HFFc6 (cell line): ENCODE data around the gene PRODH. TPM values are rescaled to one million over a fixed set of nuclear protein-coding genes. Genes with fewer than 3 reads are reported as not detected.
"Not testable (repeated sequence)": the region's sequence is repeated elsewhere in the genome, so short reads cannot be mapped to it uniquely, and the experiment has no call there.

Experiments used
- DNase-seq: peaks from one replicate; pipeline ENCODE4 v3.0.0-alpha.2; 2018
- H3K27ac Mint-ChIP-seq: 2 replicates; pipeline ENCODE4 v1.8.0; 2020; ENCODE audit warnings: mild to moderate bottlenecking, mixed read lengths
- H3K27me3 Mint-ChIP-seq: 2 replicates; pipeline ENCODE4 v1.8.0; 2021; ENCODE audit warnings: mild to moderate bottlenecking, moderate library complexity, mixed read lengths; ENCODE audit not compliant: insufficient read depth
- H3K36me3 Mint-ChIP-seq: 2 replicates; pipeline ENCODE4 v1.8.0; 2021; ENCODE audit warnings: low read depth, mixed read lengths
- H3K4me1 Mint-ChIP-seq: 2 replicates; pipeline ENCODE4 v1.8.0; 2020; ENCODE audit warnings: low read depth, mixed read lengths
- H3K4me3 Mint-ChIP-seq: 2 replicates; pipeline ENCODE4 v1.8.0; 2020; ENCODE audit warnings: mild to moderate bottlenecking, moderate library complexity, mixed read lengths
- H3K9me3 Mint-ChIP-seq: 2 replicates; pipeline ENCODE4 v1.8.0; 2020; ENCODE audit warnings: mild to moderate bottlenecking, mixed read lengths
- total RNA-seq, 6 experiments: library from RNA; stranded (reverse); fragmentation: NEBNext Ultra II Directional; extraction: Animal tissue kit (Norgen Biotek cat#: 25700); gene quantifications; 2 replicates in 1 of 6; 3 replicates in 5 of 6; pipeline ENCODE4 v1.2.3, GENCODE V29; 2021
- TF ChIP-seq, protein P1 (sequence below): fragments of 200-600 bp; sonication (generic); IDR thresholded peaks from 2 replicates; pipeline ENCODE4 v1.5.0; 2021; ENCODE audit warnings: antibody characterized with exemption, mild to moderate bottlenecking

Gene PRODH
- total RNA-seq, 6 experiments from 2014 or later, result not detected

DNA sequence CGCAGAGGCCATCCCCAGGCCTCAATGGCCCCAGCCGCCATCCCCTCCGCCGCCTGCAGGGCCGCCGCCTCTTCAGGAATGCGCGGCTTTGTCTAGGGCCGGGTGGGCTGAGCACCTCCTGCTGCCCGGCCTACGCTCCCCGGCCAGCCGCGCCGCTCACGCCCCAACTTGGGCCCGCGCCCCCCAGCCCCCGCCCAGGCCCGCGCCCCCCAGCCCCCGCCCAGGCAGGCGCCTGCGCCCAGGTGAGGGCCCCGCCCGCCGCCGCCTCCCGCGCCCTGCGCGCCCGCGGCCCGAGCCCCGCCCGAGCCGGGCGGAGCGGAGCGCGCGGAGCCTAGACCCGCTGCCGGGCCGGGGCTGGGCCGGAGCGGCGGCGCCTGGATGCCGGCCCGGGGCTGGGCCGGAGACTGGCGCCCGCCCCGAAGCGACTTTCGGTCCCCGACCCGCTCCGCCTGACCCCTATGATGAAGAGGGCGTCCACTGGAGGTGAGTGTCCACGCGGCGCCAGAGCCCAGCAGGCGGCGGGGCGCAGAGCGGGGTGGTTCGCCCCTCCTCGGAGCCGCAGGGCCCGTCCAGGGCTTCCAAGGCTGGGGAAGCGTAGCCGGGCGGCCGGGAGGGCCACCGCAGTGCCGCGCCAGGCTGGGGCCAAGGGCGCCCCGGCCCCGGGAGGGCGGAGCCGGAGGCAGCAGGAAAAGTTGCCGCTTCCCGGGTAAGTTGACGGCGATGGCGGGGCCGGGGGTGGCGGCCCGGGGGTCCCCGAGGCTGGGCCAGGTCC lies 34.3 kb upstream of the PRODH start:
- no peak overlapping the region for H3K27ac Mint-ChIP-seq
- H3K9me3 Mint-ChIP-seq, result no peaks in the 10 kb centered on the region
- H3K36me3 Mint-ChIP-seq, result no peaks in the 10 kb centered on the region
- H3K27me3 Mint-ChIP-seq, result peaks cover 15% of the 10 kb centered on the region
- TF ChIP-seq, protein P1, sequence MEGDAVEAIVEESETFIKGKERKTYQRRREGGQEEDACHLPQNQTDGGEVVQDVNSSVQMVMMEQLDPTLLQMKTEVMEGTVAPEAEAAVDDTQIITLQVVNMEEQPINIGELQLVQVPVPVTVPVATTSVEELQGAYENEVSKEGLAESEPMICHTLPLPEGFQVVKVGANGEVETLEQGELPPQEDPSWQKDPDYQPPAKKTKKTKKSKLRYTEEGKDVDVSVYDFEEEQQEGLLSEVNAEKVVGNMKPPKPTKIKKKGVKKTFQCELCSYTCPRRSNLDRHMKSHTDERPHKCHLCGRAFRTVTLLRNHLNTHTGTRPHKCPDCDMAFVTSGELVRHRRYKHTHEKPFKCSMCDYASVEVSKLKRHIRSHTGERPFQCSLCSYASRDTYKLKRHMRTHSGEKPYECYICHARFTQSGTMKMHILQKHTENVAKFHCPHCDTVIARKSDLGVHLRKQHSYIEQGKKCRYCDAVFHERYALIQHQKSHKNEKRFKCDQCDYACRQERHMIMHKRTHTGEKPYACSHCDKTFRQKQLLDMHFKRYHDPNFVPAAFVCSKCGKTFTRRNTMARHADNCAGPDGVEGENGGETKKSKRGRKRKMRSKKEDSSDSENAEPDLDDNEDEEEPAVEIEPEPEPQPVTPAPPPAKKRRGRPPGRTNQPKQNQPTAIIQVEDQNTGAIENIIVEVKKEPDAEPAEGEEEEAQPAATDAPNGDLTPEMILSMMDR, result no peak
- no peaks in the 10 kb centered on the region for H3K4me1 Mint-ChIP-seq
- no peak overlapping the region for H3K4me3 Mint-ChIP-seq
- no peak for DNase-seq

DNA sequence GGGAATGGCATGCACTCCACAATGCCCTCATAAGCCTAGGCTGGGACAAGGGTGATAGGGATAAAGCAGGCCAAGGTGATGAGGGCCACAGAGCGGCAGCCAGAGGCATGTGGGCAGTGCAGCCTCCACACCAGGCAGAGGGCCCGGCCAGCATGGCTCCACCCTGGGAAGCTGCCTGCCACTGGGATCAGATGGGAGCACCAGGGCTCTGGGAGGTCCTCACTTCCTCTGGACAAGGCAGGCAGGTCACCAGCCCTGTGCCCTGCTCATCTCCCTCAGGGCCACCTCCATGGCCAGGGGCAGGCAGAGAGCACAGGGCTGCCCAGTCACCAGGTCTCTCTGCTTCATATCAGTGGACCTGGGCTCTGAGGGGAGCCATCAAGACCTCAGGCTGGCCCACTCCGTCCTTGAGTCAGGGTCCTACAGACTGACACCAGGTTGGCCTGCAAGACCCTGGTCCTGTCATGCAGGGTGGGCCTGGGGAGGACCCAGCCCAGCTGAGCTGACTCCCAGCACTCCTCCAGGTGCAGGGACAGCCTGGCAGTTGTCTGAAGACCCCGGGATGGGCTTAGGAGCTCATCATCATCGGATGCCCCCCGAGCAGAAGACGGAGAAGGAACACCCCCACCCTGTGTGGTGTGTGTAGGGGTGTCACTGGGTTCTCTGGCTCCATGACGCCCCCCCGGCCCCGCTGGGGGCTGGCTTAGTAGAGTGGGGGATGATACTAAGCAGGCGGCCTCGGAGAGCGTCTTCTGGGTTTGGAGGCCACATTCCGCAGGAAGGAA lies 33.3 kb upstream of the PRODH start:
- not testable (repeated sequence) for H3K27me3 Mint-ChIP-seq, H3K4me1 Mint-ChIP-seq, H3K27ac Mint-ChIP-seq, H3K4me3 Mint-ChIP-seq, H3K36me3 Mint-ChIP-seq, H3K9me3 Mint-ChIP-seq, DNase-seq

DNA sequence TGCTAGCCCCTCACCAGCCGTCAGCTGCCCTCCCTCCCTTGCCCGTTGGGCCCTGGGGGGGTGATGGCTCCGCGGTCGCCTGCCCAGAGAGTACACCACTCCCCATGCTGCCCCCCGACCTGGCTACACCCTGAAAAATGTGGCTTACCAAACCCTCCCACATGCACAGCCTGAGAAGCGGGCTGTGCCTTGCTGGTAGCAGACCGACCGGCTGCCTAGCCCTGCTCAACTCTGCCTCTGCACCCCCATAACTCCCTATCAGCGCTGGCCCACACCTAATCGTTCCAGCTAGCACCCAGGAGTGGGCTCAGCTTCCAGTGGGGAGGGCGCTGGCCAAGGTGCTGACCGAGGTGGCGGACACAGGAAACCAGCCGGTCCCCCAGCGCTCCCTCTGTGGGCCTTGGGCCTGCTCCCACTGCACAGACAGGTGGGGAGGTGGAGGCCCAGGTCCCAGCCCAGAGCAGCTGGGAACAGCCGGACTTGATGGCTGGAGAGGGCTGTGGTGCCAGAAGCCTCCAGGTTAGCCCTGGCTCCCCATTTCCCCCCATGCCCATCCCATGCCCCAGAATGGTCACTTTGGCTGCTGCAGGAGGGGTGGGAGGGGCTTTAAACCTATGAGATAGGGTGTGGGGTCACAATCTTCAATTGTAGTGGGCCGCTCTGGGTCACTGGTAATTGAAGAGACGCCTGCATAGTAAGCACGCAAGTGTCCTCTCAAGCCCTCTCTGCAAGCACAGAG lies 32.1 kb upstream of the PRODH start:
- H3K36me3 Mint-ChIP-seq, result no peaks in the 10 kb centered on the region
- H3K4me1 Mint-ChIP-seq, result no peaks in the 10 kb centered on the region
- DNase-seq, result peak; percentile 16
- no peak overlapping the region for H3K4me3 Mint-ChIP-seq
- TF ChIP-seq, protein P1, result no peak
- peaks cover 5% of the 10 kb centered on the region for H3K27me3 Mint-ChIP-seq
- H3K9me3 Mint-ChIP-seq, result no peaks in the 10 kb centered on the region
- no peak overlapping the region for H3K27ac Mint-ChIP-seq

DNA sequence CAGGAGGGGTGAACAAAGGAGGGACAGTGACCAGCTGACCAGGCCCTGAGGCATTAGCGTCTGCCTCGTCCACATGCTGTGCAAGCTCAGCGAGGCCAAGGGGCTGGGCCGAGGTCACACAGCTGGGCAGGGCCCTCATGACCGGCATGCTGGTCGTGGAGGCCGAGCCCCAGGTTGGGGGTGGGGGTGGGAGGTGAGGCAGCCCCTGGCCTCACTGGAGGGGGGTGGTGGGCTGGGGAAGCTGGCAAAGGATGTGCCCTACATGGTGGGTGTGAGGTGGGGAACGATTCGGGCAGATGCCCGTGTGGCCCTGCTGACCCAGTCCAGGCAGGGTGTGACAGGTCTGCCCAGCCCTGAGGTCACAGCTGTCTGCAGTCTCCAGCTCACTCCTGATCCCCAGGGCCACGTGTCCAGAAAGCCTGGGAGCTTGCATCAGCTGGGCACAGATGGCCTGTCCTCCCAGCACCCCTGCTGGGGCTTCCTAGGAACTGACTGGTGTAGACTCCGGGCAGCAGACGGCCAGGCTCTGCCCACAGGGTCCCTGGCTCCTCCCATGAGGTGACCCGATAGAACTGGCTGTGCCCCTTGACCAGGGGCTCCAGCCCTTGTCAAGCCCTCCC lies 31.4 kb upstream of the PRODH start:
- H3K27me3 Mint-ChIP-seq, H3K4me1 Mint-ChIP-seq, H3K36me3 Mint-ChIP-seq, H3K27ac Mint-ChIP-seq, H3K9me3 Mint-ChIP-seq, H3K4me3 Mint-ChIP-seq: not testable (repeated sequence)
- DNase-seq, result peak; percentile 56
- TF ChIP-seq, protein P1, result peak; percentile 33; the same call in 1 of the 2 replicates

DNA sequence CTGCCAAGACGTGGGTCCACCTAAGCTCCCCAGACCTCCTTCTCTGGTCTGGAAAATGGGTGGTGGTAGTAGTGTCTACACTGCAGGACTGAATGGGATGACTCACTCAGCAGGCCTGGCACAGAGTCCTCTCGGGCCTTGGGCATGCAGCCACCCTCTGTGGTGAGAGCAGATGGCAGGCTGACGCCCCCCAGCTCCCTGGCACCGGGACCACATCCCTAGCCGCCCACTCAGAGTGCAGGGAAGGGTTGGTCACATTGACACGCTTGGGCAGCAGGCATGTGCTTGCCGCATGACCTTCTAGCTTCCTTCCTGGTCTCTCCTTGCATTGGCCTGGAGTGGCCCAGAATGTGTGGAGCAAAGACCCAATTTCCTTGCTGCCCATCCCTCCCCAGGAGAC lies 30.7 kb upstream of the PRODH start:
- Mint-ChIP-seq H3K27ac (no peak overlapping the region), H3K9me3 (no peaks in the 10 kb centered on the region), H3K4me1 (no peaks in the 10 kb centered on the region), H3K27me3 (peaks cover 9% of the 10 kb centered on the region), H3K4me3 (no peak overlapping the region), H3K36me3 (no peaks in the 10 kb centered on the region)
- TF ChIP-seq, protein P1, result no peak
- no peak for DNase-seq
